H1 (cell line): ENCODE measurements around the gene PRKN. TPM values are rescaled to one million over a fixed set of nuclear protein-coding genes. Genes with fewer than 3 reads are reported as not detected.

ENCODE experiments used
- EZH2 ChIP-seq: fragments of 200-600 bp; sonication (generic); IDR thresholded peaks from 2 replicates; pipeline ENCODE4 v1.7.1; 2012; ENCODE audit warnings: low read depth, mild to moderate bottlenecking, moderate library complexity, low read length, inconsistent platforms; ENCODE audit not compliant: severe bottlenecking
- GTF2F1 ChIP-seq: IDR thresholded peaks from 2 replicates; pipeline ENCODE4 v1.6.1; 2012; ENCODE audit warnings: low read depth, low read length, improper control_type of control experiment, borderline replicate concordance
- RFX5 ChIP-seq: IDR thresholded peaks from 2 replicates; pipeline ENCODE4 v1.6.1; 2011; ENCODE audit warnings: low read depth, low read length, improper control_type of control experiment, borderline replicate concordance
- polyA plus RNA-seq, 7 experiments: library from polyadenylated mRNA; depleted of rRNA in 3 of 7; stranded (reverse) in 5 of 7; unstranded in 2 of 7; fragments of >200 nt in 5 of 7; fragments of 200-250 nt in 2 of 7; gene quantifications; 1 replicate in 5 of 7; 2 replicates in 1 of 7; 4 replicates in 1 of 7; pipeline versions ENCODE4 v1.2.1 to v1.2.3, GENCODE V29; 2011 to 2013; ENCODE audit warnings: missing spikeins in 2 of 7, mixed read lengths in 2 of 7
- total RNA-seq: library from RNA; stranded (reverse); fragmentation: NEBNext Ultra II Directional; extraction: Animal tissue kit (Norgen Biotek cat#: 25700); gene quantifications from 2 replicates; pipeline ENCODE4 v1.2.1, GENCODE V29; 2021

PRKN gene
- total and polyA plus RNA-seq, 2 of the 8 experiments (the other 6 are each of a cell fraction or from before 2014, with no cell fraction given): 0.13 to 0.29 TPM

DNA sequence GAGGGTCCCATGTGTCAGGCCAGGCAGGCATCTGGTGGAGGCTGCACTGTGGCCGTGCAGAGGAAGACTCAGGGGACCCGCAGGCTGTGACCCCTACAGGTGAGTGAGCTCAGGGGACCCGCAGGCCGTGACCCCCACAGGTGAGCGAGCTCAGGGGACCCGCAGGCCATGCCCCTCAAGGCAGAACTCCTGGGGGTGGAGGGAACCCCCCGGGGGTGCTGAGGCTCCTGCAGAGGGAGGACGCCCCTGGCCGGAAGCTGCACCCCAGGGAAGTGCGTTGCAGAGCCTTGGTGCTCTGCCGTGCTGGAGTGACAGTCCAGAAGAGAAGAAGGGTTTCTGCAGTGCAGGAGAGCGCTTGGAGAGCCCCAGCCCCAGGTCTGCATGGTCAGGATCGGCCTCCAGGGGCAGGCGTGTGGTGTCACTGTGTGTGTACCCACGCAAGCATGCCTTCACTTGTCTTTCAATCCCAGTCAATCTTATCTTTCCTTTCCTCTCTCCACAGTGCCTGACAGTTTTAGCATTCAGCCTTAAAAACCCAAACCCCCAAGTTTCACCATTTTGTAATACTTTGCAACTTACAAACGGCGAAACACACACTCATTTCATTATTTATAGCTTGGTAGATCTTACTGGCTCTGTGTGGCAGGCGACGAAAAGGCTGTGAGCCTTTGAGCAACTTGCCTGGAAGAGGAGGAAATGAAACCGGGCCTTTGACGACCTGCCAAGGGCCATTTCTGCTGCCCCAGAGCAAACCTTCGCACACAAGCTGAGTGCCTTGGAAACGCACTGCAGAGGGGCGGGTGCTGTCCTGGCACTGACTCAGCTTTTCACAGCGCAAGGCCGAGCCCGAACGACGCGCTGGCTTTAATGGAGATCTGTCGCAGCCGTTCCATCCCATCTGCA lies 1352.3 kb downstream of the PRKN start (continued):
- TF ChIP-seq GTF2F1: no peak
- TF ChIP-seq RFX5: no peak
- TF ChIP-seq EZH2: no peak
